Measurements from ENCODE around the gene PDS5B.

The PDS5B gene

DNA sequence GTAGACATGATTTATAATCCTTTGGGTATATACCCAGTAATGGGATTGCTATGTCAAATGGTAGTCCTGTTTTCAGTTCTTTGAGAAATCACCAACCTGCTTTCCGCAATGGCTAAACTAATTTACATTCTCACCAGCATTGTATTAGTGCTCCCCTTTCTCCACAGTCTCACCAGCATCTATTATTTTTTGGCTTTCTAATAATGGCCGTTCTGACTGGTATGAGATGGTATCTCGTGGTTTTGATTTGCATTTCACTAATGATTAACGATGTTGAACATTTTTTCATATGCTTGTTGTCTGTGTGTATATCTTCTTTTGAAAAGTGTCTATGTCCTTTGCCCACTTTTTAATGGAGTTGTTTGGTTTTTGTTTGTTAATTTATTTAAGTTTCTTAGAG, 165.1 kb downstream of the PDS5B start:
- Histone ChIP-seq H3K27ac (ENCODE audit: low read depth, low read length) (no peak overlapping the region), H3K4me3 (ENCODE audit: low read length) (no peak overlapping the region), H3K4me1 (ENCODE audit: control insufficient read depth, low read length) (peaks cover 6% of the 10 kb centered on the region; the same call in 1 of the 2 replicates), H3F3A (ENCODE audit: control insufficient read depth, insufficient read depth) (no peaks in the 10 kb centered on the region), H3K9me2 (replicated peaks; ENCODE audit: control insufficient read depth, low read length) (no peaks in the 10 kb centered on the region), H3K9me3 (ENCODE audit: control insufficient read depth, insufficient read depth, low read length) (no peaks in the 10 kb centered on the region), H3K79me2 (ENCODE audit: control insufficient read depth, low read length) (no peaks in the 10 kb centered on the region), H4K20me1 (ENCODE audit: control insufficient read depth, insufficient read depth, low read depth, low read length) (no peaks in the 10 kb centered on the region), H3K36me3 (ENCODE audit: control insufficient read depth, low read length) (peaks cover 57% of the 10 kb centered on the region), H3K27me3 (ENCODE audit: control insufficient read depth, low read length) (no peaks in the 10 kb centered on the region), H3K4me2 (ENCODE audit: low read length) (no peak overlapping the region)
- TF ChIP-seq, protein P1, sequence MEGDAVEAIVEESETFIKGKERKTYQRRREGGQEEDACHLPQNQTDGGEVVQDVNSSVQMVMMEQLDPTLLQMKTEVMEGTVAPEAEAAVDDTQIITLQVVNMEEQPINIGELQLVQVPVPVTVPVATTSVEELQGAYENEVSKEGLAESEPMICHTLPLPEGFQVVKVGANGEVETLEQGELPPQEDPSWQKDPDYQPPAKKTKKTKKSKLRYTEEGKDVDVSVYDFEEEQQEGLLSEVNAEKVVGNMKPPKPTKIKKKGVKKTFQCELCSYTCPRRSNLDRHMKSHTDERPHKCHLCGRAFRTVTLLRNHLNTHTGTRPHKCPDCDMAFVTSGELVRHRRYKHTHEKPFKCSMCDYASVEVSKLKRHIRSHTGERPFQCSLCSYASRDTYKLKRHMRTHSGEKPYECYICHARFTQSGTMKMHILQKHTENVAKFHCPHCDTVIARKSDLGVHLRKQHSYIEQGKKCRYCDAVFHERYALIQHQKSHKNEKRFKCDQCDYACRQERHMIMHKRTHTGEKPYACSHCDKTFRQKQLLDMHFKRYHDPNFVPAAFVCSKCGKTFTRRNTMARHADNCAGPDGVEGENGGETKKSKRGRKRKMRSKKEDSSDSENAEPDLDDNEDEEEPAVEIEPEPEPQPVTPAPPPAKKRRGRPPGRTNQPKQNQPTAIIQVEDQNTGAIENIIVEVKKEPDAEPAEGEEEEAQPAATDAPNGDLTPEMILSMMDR (IDR thresholded peaks at IDR 0.05; ENCODE audit: low read depth, low read length, poor library complexity, severe bottlenecking) = no peak
- TF ChIP-seq EZH2phosphoT487 (IDR thresholded peaks at IDR 0.05; ENCODE audit: borderline replicate concordance, low read length) = no peak

DNA sequence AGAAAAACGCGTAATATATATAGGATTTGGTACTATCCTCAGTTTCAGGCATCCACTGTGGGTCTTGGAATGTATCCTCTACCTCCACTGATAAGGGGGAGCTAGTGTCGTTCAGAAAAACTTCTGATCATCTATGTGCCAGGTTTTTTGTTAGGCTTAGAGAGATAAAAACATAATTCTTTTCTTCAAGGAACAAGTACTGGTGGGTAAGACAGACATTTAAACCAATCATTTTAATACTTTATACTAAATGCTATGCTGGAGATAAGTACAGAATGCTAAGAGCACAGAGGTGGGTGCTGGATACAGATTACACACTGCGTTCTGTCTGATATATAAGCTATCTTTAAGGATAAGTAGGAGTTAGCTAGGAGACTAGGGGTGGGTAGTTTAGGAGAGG, 166.1 kb downstream of the PDS5B start:
- TF ChIP-seq, protein P1 (IDR thresholded peaks at IDR 0.05; ENCODE audit: low read depth, low read length, poor library complexity, severe bottlenecking) = no peak
- no peak for TF ChIP-seq EZH2phosphoT487 (IDR thresholded peaks at IDR 0.05; ENCODE audit: borderline replicate concordance, low read length)
- Histone ChIP-seq H3K4me3 (ENCODE audit: low read length) (no peak overlapping the region), H3K36me3 (ENCODE audit: control insufficient read depth, low read length) (peaks cover 52% of the 10 kb centered on the region)

DNA sequence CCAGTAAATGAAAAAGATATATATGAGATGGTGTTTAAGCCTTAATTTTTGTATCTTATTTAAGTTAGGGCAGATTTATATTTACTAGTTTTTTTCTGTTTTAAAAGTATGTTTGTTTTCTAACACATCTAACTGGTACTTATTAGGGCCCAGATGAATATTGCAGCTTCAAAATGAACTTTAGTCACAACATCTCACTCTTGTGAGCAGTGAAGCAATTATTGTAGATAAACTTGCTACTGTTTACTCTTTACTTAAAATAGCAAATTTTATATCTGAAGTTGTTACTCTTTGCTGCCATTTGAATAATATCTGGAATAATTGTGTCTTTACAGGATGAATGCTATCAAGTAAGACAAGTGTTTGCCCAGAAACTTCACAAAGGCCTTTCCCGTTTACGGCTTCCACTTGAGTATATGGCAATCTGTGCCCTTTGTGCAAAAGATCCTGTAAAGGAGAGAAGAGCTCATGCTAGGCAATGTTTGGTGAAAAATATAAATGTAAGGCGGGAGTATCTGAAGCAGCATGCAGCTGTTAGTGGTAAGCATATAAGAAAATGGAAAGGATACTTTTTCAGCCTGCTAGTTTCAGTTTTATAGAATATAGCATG, 166.8 kb downstream of the PDS5B start:
- H3K27ac ChIP-seq (ENCODE audit: low read depth, low read length) = no peak overlapping the region
- H3K36me3 ChIP-seq (ENCODE audit: control insufficient read depth, low read length) = peaks cover 51% of the 10 kb centered on the region
- H3K9me3 ChIP-seq (ENCODE audit: control insufficient read depth, insufficient read depth, low read length) = no peaks in the 10 kb centered on the region
- H3K4me3 ChIP-seq (ENCODE audit: low read length) = no peak overlapping the region
- no peaks in the 10 kb centered on the region for H3F3A ChIP-seq (ENCODE audit: control insufficient read depth, insufficient read depth)
- H3K4me1 ChIP-seq (ENCODE audit: control insufficient read depth, low read length) = peaks cover 6% of the 10 kb centered on the region; the same call in 1 of the 2 replicates
- H4K20me1 ChIP-seq (ENCODE audit: control insufficient read depth, insufficient read depth, low read depth, low read length) = no peaks in the 10 kb centered on the region
- no peak for TF ChIP-seq EZH2phosphoT487 (IDR thresholded peaks at IDR 0.05; ENCODE audit: borderline replicate concordance, low read length)
- TF ChIP-seq, protein P1 (IDR thresholded peaks at IDR 0.05; ENCODE audit: low read depth, low read length, poor library complexity, severe bottlenecking) = no peak
- no peaks in the 10 kb centered on the region for H3K79me2 ChIP-seq (ENCODE audit: control insufficient read depth, low read length)
- no peaks in the 10 kb centered on the region for H3K9me2 ChIP-seq (replicated peaks; ENCODE audit: control insufficient read depth, low read length)
- H3K27me3 ChIP-seq (ENCODE audit: control insufficient read depth, low read length) = no peaks in the 10 kb centered on the region
- no peak overlapping the region for H3K4me2 ChIP-seq (ENCODE audit: low read length)

More for the DNA sequence above, 166.1 kb downstream of the PDS5B start:
- Histone ChIP-seq H3K27me3 (ENCODE audit: control insufficient read depth, low read length) (no peaks in the 10 kb centered on the region), H4K20me1 (ENCODE audit: control insufficient read depth, insufficient read depth, low read depth, low read length) (no peaks in the 10 kb centered on the region), H3K4me1 (ENCODE audit: control insufficient read depth, low read length) (peaks cover 6% of the 10 kb centered on the region; the same call in 1 of the 2 replicates), H3K9me2 (replicated peaks; ENCODE audit: control insufficient read depth, low read length) (no peaks in the 10 kb centered on the region), H3K27ac (ENCODE audit: low read depth, low read length) (no peak overlapping the region), H3K4me2 (ENCODE audit: low read length) (no peak overlapping the region), H3K9me3 (ENCODE audit: control insufficient read depth, insufficient read depth, low read length) (no peaks in the 10 kb centered on the region), H3F3A (ENCODE audit: control insufficient read depth, insufficient read depth) (no peaks in the 10 kb centered on the region), H3K79me2 (ENCODE audit: control insufficient read depth, low read length) (no peaks in the 10 kb centered on the region)

Measured in DOHH2 (cell line).